Chondrocyte (in vitro differentiated cells): ENCODE results near the gene FGFR3. TPM values are rescaled to one million over a fixed set of nuclear protein-coding genes. Genes with fewer than 3 reads are reported as not detected.

Experiments used
- DNase-seq: peaks from one replicate; pipeline ENCODE4 v3.0.0; 2021; ENCODE audit warnings: mixed read lengths, low spot score
- H3K27ac Mint-ChIP-seq: one replicate; pipeline ENCODE4 v1.8.0; 2021; ENCODE audit warnings: mild to moderate bottlenecking, moderate library complexity, mixed read lengths; ENCODE audit not compliant: unreplicated experiment
- H3K27me3 Mint-ChIP-seq: 2 replicates; pipeline ENCODE4 v1.8.0; 2021; ENCODE audit warnings: low read depth, mixed read lengths
- H3K36me3 Mint-ChIP-seq: 2 replicates; pipeline ENCODE4 v1.8.0; 2021; ENCODE audit warnings: low read depth, mixed read lengths
- H3K4me1 Mint-ChIP-seq: 2 replicates; pipeline ENCODE4 v1.8.0; 2021; ENCODE audit warnings: low read depth, mild to moderate bottlenecking, mixed read lengths
- H3K4me3 Mint-ChIP-seq: one replicate; pipeline ENCODE4 v1.8.0; 2021; ENCODE audit warnings: mild to moderate bottlenecking, moderate library complexity, mixed read lengths; ENCODE audit not compliant: unreplicated experiment
- H3K9me3 Mint-ChIP-seq: 2 replicates; pipeline ENCODE4 v1.8.0; 2021; ENCODE audit warnings: low read depth, mixed read lengths
- total RNA-seq: library from RNA; stranded (reverse); gene quantifications from 3 replicates; pipeline ENCODE4 v1.2.1, GENCODE V29; 2021
- TF ChIP-seq, protein P1 (sequence below): fragments of 200-600 bp; sonication (generic); IDR thresholded peaks from 2 replicates; pipeline ENCODE4 v1.5.0; 2021; ENCODE audit warnings: antibody characterized with exemption, mild to moderate bottlenecking, moderate library complexity

FGFR3 gene
- total RNA-seq, 1 donor from 2014 or later = 1.3 TPM

DNA sequence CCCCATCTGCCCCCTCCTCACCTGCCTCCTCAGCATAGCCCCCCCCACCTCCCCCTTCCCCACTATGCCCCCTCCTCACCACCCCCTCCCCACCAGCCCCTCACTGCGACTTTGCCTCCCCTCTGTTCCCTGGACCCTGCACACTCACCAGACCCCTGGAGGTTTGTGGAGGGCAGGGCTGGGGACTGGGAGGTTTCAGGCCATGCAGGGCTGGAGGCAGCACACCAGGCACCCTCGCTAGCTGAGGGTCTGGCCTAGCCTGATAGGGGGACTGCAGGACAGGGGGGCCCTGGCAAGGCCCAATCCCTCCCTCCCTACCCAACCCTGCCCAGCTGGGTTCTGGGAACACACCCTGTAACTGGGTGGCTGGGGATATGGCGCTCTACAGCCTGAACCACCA is 43.7 kb upstream of the FGFR3 start:
- TF ChIP-seq, protein P1, sequence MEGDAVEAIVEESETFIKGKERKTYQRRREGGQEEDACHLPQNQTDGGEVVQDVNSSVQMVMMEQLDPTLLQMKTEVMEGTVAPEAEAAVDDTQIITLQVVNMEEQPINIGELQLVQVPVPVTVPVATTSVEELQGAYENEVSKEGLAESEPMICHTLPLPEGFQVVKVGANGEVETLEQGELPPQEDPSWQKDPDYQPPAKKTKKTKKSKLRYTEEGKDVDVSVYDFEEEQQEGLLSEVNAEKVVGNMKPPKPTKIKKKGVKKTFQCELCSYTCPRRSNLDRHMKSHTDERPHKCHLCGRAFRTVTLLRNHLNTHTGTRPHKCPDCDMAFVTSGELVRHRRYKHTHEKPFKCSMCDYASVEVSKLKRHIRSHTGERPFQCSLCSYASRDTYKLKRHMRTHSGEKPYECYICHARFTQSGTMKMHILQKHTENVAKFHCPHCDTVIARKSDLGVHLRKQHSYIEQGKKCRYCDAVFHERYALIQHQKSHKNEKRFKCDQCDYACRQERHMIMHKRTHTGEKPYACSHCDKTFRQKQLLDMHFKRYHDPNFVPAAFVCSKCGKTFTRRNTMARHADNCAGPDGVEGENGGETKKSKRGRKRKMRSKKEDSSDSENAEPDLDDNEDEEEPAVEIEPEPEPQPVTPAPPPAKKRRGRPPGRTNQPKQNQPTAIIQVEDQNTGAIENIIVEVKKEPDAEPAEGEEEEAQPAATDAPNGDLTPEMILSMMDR = no peak
- H3K4me3 Mint-ChIP-seq = no peak overlapping the region
- H3K9me3 Mint-ChIP-seq = no peaks in the 10 kb centered on the region
- H3K36me3 Mint-ChIP-seq = no peaks in the 10 kb centered on the region
- no peak overlapping the region for H3K27ac Mint-ChIP-seq
- no peaks in the 10 kb centered on the region for H3K4me1 Mint-ChIP-seq
- no peaks in the 10 kb centered on the region for H3K27me3 Mint-ChIP-seq
- DNase-seq = no peak

DNA sequence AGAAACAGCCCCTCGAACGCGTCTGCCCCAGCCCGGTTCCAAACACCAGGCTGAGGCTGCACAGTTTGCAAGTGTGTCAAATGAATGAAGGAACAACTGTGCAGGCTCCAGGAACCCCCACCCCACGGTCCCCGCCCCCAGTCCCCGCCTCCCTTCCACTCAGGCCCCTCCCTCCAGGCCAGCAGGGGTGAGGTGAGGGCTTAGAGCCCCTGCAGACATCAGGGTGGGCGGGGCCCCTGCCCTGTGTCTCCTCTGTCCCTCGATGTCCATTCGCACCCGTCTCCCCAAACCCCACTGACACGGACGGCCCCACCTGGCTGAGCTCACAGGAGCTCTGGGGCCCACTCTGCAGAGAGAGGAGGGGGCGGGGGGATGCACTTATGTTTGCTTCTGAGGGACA is 43.3 kb upstream of the FGFR3 start:
- Mint-ChIP-seq H3K4me1 (no peaks in the 10 kb centered on the region), H3K27ac (no peak overlapping the region), H3K36me3 (no peaks in the 10 kb centered on the region), H3K27me3 (no peaks in the 10 kb centered on the region), H3K4me3 (no peak overlapping the region), H3K9me3 (no peaks in the 10 kb centered on the region)
- DNase-seq = no peak
- TF ChIP-seq, protein P1 = no peak

DNA sequence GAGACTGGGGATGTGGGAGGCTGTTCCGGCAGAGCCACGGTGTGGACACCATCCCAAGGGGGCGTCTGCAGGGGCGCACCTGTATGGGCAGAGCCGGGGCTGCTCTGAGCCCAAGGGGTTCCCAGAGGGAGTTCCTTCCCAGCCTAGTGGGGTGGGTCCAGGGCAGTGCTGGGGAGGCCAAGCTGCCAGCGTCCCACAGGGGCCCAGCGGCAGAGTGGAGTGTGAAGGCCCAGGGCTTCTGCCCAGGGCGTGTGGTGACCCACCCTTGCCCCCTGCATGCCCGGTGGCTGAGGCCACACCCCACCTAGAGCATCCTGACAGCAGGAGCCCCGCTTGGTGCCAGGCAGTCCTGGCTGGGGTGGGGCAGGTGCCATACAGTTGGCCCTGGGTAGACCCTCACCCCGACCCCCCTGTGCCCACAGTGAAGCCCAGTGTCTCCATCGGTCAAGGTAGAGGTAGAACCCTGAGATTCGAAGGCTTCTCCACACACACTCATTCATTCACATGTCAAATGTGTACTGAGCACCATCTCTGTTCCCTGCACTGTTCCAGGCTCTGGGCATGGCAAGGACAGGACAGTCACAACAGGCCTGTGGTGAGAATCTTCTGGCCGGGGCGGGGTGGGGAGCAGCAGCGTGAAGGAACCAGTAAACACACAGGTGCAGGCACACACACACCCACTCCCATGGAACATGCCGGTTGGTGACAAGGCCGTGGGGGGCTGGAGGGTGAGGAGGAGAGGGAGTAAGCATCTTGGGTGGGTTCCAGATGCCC is 42.5 kb upstream of the FGFR3 start:
- no peak for DNase-seq
- Mint-ChIP-seq H3K9me3 (no peaks in the 10 kb centered on the region), H3K4me3 (no peak overlapping the region), H3K36me3 (no peaks in the 10 kb centered on the region), H3K27ac (no peak overlapping the region), H3K4me1 (no peaks in the 10 kb centered on the region), H3K27me3 (no peaks in the 10 kb centered on the region)
- TF ChIP-seq, protein P1 = no peak

DNA sequence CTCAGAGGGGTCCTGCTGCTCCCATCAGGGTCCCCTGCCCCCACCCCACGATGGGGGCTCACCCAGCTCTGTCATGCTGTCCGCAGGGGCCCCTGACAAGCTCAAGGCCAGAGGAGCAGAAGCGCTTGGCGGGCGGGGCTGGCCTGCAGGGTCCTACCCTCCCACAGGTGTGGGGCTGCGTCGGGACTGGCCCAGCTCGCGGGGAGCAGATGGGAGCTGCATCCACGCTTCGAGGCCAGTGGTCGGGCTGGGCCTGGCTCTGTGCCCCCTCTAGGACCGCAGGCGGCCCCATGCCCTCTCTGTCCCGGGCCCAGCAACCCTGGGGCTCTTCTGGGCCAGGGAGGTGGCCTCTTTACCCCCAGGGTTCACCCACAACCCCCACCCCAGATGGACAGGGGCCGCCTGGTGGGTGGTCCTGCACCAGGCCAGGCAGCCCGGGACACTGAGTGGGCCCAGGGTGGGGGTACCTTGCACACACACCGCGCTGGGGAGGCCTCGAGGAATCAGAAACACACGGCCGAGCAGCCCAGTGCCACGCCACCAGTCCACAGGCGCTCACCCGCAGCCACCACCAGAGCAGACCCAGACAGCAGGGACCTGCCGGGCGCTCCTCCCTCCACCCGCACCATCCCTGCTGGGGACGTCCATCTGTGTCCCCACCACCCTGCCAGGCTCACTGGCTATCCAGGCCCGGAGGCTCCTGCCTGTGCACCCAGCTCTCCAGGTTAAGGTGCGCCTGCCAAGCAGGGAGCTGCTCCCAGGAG is 41.8 kb upstream of the FGFR3 start:
- no peaks in the 10 kb centered on the region for H3K4me1 Mint-ChIP-seq
- H3K4me3 Mint-ChIP-seq = no peak overlapping the region

DNA sequence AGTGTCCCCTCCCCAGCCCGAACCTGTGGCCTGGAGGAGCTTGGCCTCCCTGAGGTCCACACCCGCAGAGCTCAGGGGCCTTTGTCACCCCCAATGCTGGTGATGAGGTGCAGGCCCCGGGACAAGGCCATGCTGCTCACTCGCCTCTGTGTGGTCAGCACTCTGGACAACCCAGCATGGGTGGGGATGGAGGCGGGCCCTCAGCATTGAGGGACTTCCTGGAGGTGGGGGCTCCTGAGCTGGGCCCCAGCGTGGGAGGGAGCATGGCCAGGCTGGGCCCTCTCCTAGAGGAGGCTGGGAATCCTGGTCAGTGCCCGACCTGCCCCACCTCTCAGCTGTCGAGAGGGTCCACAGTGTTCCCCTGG is 41.2 kb upstream of the FGFR3 start:
- Mint-ChIP-seq H3K4me3 (no peak overlapping the region), H3K4me1 (no peaks in the 10 kb centered on the region), H3K27ac (no peak overlapping the region), H3K36me3 (no peaks in the 10 kb centered on the region), H3K9me3 (no peaks in the 10 kb centered on the region), H3K27me3 (no peaks in the 10 kb centered on the region)
- no peak for DNase-seq
- TF ChIP-seq, protein P1 = no peak

More for the DNA sequence above, 41.8 kb upstream of the FGFR3 start:
- H3K9me3 Mint-ChIP-seq = no peaks in the 10 kb centered on the region
- no peak for DNase-seq
- H3K27me3 Mint-ChIP-seq = no peaks in the 10 kb centered on the region
- no peaks in the 10 kb centered on the region for H3K36me3 Mint-ChIP-seq
- no peak overlapping the region for H3K27ac Mint-ChIP-seq
- TF ChIP-seq, protein P1 = no peak
